Stomach smooth muscle (tissue), 2 donors: ENCODE results near the gene PHLDB2.
A peak's percentile ranks its signal among the peaks of the same experiment; 100 is the strongest.

Source experiments
- H3K27ac ChIP-seq: one replicate; pipeline ENCODE4 v1.7.0; 2013; ENCODE audit warnings: mild to moderate bottlenecking, low read length, inconsistent platforms
- H3K27me3 ChIP-seq, 2 donors: one replicate each; pipeline ENCODE4 v1.7.0; 2013; ENCODE audit warnings: low read length in 2 of 2; ENCODE audit not compliant: insufficient read depth in 2 of 2, control insufficient read depth in 1 of 2
- H3K36me3 ChIP-seq, 2 donors: one replicate each; pipeline ENCODE4 v1.7.0; 2013; ENCODE audit warnings: low read length in 2 of 2; ENCODE audit not compliant: control insufficient read depth in 2 of 2, insufficient read depth in 2 of 2
- H3K4me1 ChIP-seq: one replicate; pipeline ENCODE4 v1.7.0; 2013; ENCODE audit warnings: low read length; ENCODE audit not compliant: control insufficient read depth, insufficient read depth
- H3K4me3 ChIP-seq, 2 donors: one replicate each; pipeline ENCODE4 v1.7.0; 2013; ENCODE audit warnings: low read length in 2 of 2
- H3K9ac ChIP-seq, 2 donors: one replicate each; pipeline ENCODE4 v1.7.0; 2013; ENCODE audit warnings: low read length in 2 of 2, mild to moderate bottlenecking in 1 of 2
- H3K9me3 ChIP-seq, 2 donors: one replicate each; pipeline ENCODE4 v1.7.0; 2013; ENCODE audit warnings: low read length in 2 of 2; ENCODE audit not compliant: control insufficient read depth in 2 of 2
- donor health status: healthy.
- donor health status: Pancreatic carcinoma.

PHLDB2 gene

DNA sequence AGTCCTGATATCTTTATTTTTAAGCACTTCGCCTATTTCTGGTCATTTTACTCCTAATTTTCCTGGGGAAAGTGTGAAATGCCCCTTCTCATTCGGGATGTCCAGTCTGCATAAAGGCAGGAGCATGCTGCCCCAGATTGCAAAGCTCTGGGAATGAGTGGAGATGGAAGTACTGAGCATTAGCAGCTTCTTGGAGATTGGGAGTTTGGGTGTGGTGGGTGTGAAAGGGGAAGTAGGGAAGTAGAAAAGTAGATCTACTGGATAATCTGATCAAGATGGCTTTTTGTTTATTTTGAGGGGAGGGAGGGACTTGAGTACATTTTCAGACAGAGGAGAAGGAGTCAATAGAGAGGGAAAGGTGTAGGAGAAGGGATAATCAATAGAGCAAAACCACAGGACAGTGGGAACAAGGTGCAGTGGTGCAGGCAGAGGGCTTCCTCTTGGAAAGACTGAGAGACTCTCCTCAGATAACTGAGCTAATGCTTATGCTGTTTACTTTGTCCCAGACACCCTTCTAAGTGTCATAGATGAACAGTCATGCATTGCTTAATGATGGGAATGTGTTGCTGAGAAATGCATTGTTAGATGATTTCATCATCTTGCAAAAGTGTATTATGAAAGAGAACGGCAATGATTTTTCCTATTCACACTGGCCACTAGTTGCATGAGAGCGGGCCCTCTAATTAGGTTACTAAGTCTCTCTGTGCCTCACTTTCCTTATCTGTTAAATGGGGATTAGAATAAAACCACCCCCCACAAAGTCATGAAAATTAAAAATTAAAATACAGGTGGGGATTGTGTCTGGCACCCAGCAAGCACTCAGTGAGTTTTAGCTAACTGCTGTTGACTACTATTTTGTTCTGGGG, 45.5 kb downstream of the PHLDB2 start:
- Histone ChIP-seq H3K9ac (no peak overlapping the region), H3K9me3 (no peaks in the 10 kb centered on the region), H3K36me3 (peaks cover 3 to 5% of the 10 kb centered on the region in 2 donors), H3K4me1 (peaks cover 10% of the 10 kb centered on the region), H3K4me3 (no peak overlapping the region), H3K27ac (no peak overlapping the region), H3K27me3 (no peaks in the 10 kb centered on the region)

DNA sequence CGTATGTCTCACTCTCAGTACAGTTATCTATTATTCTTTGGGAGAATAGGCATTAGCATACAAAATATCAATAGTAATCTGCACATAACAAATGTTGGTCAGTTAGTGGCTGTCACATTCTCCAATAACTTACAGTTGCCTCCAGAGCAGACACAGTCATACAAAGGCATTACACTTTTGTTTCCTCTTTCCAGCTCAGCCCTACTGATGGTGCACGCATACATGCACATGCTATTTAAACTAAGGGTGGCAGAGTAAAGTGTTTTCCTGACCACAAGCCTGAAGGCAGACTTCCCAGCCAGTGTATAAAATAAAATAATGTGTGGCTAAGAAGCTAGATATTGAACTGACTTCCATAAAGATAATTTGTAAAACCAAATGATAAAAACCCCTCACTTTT, 47.6 kb downstream of the PHLDB2 start:
- peaks cover 3 to 5% of the 10 kb centered on the region in 2 donors for H3K36me3 ChIP-seq
- peaks cover 15% of the 10 kb centered on the region for H3K4me1 ChIP-seq
- H3K4me3 ChIP-seq: no peak overlapping the region
- H3K9me3 ChIP-seq: no peaks in the 10 kb centered on the region
- H3K9ac ChIP-seq: no peak overlapping the region
- no peaks in the 10 kb centered on the region for H3K27me3 ChIP-seq
- H3K27ac ChIP-seq: no peak overlapping the region

DNA sequence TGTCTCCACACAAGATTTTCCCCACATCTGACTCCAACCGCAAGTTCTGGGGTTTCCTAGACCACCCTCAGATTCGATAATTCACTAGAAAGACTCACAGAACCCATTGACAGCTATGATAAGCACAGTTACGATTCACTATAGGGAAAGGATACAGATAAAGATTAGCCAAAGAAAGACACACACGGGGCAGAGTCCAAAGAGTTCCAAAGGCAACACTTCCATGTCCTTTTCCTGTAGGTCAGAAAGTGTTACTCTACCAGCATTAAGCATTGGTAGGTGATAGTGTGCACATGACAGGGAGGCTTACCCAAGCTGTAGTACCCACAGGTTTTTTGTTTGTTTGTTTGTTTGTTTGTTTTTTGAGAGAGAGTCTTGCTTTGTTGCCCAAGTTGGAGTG, 48.1 kb downstream of the PHLDB2 start:
- H3K27ac ChIP-seq: no peak overlapping the region
- H3K4me3 ChIP-seq: no peak overlapping the region
- H3K27me3 ChIP-seq: no peaks in the 10 kb centered on the region
- H3K36me3 ChIP-seq: peaks cover 3 to 5% of the 10 kb centered on the region in 2 donors
- no peak overlapping the region for H3K9ac ChIP-seq
- no peaks in the 10 kb centered on the region for H3K9me3 ChIP-seq
- H3K4me1 ChIP-seq: peaks cover 15% of the 10 kb centered on the region

DNA sequence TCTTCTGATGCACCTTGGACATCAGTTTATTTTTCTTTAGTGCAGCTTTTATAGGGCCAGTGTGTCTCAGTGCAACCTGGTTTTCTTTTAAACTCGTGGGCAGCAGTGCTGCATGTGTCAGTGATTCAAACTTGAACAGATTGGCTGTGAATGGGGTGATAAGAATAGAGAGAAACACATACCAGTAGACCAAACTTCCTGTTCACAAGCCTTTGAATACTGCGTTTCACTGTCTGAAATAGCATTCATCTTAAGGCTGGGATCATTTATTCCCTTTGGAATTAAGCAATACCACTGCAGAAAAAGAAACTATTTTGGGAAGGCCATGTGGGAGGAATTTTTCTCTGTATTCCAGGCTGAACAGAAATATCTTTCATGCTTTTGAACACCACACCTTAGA, 51.7 kb downstream of the PHLDB2 start:
- H3K9me3 ChIP-seq: no peaks in the 10 kb centered on the region
- H3K9ac ChIP-seq: no peak overlapping the region
- peaks cover 9 to 15% of the 10 kb centered on the region in 2 donors for H3K36me3 ChIP-seq
- peak overlapping the region in 1 of 2 donors; percentile 4 for H3K4me3 ChIP-seq
- no peaks in the 10 kb centered on the region for H3K27me3 ChIP-seq
- peaks cover 7% of the 10 kb centered on the region for H3K4me1 ChIP-seq
- H3K27ac ChIP-seq: no peak overlapping the region

DNA sequence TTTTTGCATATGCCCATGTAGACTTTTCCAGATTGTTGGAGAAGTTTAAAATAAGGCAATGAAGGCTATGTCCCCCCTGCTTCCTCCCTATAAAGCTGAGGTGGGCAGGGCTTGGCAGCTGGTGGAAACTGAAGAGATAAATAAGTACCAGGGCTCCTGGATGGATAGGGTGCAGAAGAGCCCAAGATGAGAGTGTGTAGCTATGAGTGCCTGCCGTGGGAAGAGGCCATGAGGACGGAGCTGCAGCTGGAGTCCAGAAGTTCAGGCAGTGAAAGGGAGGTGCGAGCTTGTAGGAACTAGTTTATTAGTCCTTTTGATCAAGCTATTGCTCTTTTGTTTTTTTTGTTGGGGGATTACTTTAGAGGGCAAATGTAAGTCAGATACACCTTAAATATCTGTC, 52.4 kb downstream of the PHLDB2 start:
- no peak overlapping the region for H3K4me3 ChIP-seq
- peaks cover 11 to 18% of the 10 kb centered on the region in 2 donors for H3K36me3 ChIP-seq
- H3K9me3 ChIP-seq: no peaks in the 10 kb centered on the region
- H3K9ac ChIP-seq: no peak overlapping the region
- H3K27me3 ChIP-seq: no peaks in the 10 kb centered on the region
- peaks cover 7% of the 10 kb centered on the region for H3K4me1 ChIP-seq
- H3K27ac ChIP-seq: peak overlapping the region; percentile 46

DNA sequence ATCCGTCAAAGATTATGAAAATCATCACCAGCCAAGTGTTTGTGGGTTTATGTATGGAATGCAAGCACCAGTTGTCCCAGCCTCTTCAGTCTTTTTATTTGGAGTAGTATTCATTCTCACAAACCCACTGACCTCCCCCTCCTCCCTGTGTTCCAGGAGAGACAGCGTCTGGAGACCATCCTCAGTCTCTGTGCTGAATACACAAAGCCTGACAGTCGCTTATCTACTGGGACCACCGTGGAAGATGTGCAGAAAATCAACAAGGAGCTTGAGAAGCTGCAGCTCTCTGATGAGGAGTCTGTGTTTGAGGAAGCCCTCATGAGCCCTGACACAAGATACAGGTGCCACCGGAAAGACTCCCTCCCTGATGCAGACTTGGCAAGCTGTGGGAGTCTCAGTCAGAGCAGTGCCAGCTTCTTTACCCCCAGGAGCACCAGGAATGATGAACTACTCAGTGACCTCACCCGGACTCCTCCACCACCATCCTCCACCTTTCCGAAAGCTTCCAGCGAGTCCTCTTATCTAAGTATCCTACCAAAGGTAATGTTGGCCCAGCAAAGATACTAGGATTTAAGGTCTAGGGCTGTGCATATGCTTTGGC, 54.2 kb downstream of the PHLDB2 start:
- H3K36me3 ChIP-seq: peaks cover 11 to 22% of the 10 kb centered on the region in 2 donors
- no peaks in the 10 kb centered on the region for H3K27me3 ChIP-seq
- peaks cover 5% of the 10 kb centered on the region for H3K4me1 ChIP-seq
- no peaks in the 10 kb centered on the region for H3K9me3 ChIP-seq
- H3K9ac ChIP-seq: no peak overlapping the region
- H3K27ac ChIP-seq: no peak overlapping the region
- no peak overlapping the region for H3K4me3 ChIP-seq

DNA sequence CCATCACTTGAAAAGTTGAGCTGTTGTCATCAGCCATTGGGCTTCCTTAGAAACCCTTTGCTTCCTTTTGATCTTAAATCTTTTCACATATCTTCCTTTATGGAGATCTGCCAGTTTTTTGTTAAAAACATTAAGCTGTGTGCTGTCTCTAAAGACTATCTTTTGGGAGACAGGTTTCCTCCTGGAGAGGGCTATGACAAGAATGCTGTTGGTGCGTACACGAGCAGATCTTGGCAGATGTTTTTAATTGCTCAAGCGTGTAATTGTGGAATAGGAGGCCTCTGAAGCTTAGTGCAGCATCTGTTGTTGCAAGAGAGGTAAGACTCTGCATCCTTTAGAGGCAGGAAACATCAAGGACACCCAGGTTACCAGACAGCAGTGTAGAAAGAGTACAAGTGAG, 56.8 kb downstream of the PHLDB2 start:
- peaks cover 26 to 42% of the 10 kb centered on the region in 2 donors for H3K36me3 ChIP-seq
- no peaks in the 10 kb centered on the region for H3K9me3 ChIP-seq
- no peak overlapping the region for H3K4me3 ChIP-seq
- no peaks in the 10 kb centered on the region for H3K27me3 ChIP-seq
- H3K27ac ChIP-seq: no peak overlapping the region
- H3K4me1 ChIP-seq: no peaks in the 10 kb centered on the region
- no peak overlapping the region for H3K9ac ChIP-seq

DNA sequence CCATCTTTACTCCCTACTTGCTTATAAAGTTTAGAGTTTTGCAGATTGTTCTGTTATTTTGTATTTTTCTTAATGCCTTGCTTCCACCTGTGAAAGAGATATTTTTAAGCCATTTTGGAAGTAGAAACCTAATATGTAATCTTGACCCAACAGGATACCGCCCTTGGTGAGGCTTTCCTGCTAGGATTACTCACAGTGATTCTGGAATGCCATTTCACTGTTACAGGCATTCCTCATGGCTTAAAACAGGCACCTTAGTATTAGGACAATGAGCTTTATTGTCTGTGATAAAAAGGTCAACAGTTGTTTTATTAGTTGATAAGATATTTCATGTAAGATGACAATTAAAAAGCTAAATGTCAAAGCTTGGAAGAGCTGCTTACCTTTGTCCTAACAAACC, 58.2 kb downstream of the PHLDB2 start:
- H3K27me3 ChIP-seq: no peaks in the 10 kb centered on the region
- H3K4me3 ChIP-seq: no peak overlapping the region
- no peaks in the 10 kb centered on the region for H3K4me1 ChIP-seq
- H3K9me3 ChIP-seq: no peaks in the 10 kb centered on the region
- H3K27ac ChIP-seq: no peak overlapping the region
- peaks cover 28 to 45% of the 10 kb centered on the region in 2 donors for H3K36me3 ChIP-seq
- H3K9ac ChIP-seq: no peak overlapping the region

DNA sequence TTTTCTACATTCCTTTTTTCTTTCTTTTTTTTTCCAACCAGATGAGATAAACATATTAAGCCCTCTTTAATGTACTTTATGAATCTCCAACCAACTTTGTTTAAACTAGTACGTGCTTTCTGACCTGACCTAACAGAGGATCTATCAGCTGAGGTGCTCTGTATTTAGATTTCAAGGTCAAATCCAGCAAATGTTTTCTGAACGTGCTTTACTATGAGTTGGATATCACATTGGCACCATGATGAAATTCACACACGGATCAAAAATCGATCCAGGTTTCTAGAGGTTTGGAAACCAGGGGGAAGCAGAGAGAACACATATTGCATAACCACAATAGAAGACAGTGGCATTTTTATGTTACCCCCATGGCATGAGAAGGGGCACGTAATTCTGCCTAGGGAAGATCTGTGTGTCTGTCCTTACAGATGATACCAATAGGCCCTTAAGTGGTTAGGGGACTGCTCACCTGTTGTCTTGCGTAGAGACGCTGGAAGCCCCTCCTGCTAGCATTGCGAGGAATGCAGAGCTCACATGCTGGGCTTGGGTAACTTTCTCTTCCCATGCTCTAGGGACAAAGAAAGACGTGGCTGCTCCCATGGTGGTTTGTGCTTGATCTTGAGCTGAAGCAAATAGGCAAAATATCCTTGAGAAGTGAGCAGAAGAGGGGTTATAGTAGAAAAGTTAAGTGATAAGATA, 60.5 kb downstream of the PHLDB2 start:
- Histone ChIP-seq H3K27ac (no peak overlapping the region), H3K4me1 (peaks cover 10% of the 10 kb centered on the region), H3K9me3 (no peaks in the 10 kb centered on the region), H3K9ac (no peak overlapping the region), H3K36me3 (peaks cover 28 to 49% of the 10 kb centered on the region in 2 donors), H3K27me3 (no peaks in the 10 kb centered on the region), H3K4me3 (no peak overlapping the region)

DNA sequence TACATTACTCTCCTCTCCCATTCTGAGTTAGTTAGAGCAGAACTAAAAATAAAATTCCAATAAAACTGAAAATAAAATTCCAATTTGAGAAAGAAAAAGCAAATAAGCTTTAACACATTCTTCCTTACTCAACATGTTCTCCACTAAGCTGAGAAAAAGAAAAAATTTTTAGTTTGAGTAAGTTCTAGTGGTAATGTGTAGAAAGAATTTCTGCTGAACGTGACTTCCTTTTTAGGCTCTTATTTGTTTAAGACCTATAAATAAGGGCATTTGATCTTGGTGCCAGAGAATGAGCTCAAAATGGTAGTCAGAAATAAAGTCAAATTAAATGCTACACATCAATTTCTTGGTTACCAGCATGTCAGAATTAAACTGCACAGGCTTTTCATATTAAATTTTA, 62.1 kb downstream of the PHLDB2 start:
- Histone ChIP-seq H3K27ac (no peak overlapping the region), H3K9ac (no peak overlapping the region), H3K4me3 (no peak overlapping the region), H3K27me3 (no peaks in the 10 kb centered on the region), H3K4me1 (peaks cover 10% of the 10 kb centered on the region), H3K36me3 (peaks cover 24 to 47% of the 10 kb centered on the region in 2 donors), H3K9me3 (no peaks in the 10 kb centered on the region)
